ENCODE measurements around the gene TGFB1I1. TPM values are rescaled to one million over a fixed set of nuclear protein-coding genes. Genes with fewer than 3 reads are reported as not detected.

The TGFB1I1 gene
- total and polyA plus RNA-seq, 2 donors (not counting 3 experiments of a cell fraction or from before 2014, with no cell fraction given), result 73.7 to 115 TPM

- intact Hi-C loops (cut with micrococcal nuclease), result no loop called here
- H3K79me2 ChIP-seq (ENCODE audit: control insufficient read depth, insufficient read depth, low read length), result no peaks in the 10 kb centered on the region
- no peak overlapping the region for H3K9ac ChIP-seq (replicated peaks; ENCODE audit: extremely low read depth, insufficient read depth, low read length)
- no peak overlapping the region for H2AFZ ChIP-seq (ENCODE audit: low read depth, low read length)
- H3K4me3 ChIP-seq (replicated peaks in 1 of 3; ENCODE audit: insufficient read depth in 1 of 3, low read depth in 1 of 3, low read length in 3 of 3), result no peak overlapping the region
- H3K27me3 ChIP-seq (ENCODE audit: control insufficient read depth in 2 of 2, insufficient read depth in 2 of 2, low read length in 2 of 2), result no peaks in the 10 kb centered on the region
- peaks cover 4% of the 10 kb centered on the region for H3K4me1 ChIP-seq (ENCODE audit: control insufficient read depth, extremely low read depth, insufficient read depth, low read length)
- POLR2A ChIA-PET, result no interaction called here
- H3K36me3 ChIP-seq (ENCODE audit: control insufficient read depth in 2 of 2, extremely low read depth in 1 of 2, insufficient read depth in 2 of 2, low read length in 2 of 2), result no peaks in the 10 kb centered on the region
- H3K9me1 ChIP-seq (replicated peaks; ENCODE audit: control insufficient read depth, extremely low read depth, insufficient read depth, low read length), result no peaks in the 10 kb centered on the region
- TF ChIP-seq POLR2AphosphoS5 (IDR thresholded peaks at IDR 0.05; ENCODE audit: insufficient read depth, low read depth, low read length), result no peak
- no peak for TF ChIP-seq GATA2 (IDR thresholded peaks at IDR 0.05; ENCODE audit: insufficient read depth, insufficient read length, low read depth, low read length)
- TF ChIP-seq, protein P1, sequence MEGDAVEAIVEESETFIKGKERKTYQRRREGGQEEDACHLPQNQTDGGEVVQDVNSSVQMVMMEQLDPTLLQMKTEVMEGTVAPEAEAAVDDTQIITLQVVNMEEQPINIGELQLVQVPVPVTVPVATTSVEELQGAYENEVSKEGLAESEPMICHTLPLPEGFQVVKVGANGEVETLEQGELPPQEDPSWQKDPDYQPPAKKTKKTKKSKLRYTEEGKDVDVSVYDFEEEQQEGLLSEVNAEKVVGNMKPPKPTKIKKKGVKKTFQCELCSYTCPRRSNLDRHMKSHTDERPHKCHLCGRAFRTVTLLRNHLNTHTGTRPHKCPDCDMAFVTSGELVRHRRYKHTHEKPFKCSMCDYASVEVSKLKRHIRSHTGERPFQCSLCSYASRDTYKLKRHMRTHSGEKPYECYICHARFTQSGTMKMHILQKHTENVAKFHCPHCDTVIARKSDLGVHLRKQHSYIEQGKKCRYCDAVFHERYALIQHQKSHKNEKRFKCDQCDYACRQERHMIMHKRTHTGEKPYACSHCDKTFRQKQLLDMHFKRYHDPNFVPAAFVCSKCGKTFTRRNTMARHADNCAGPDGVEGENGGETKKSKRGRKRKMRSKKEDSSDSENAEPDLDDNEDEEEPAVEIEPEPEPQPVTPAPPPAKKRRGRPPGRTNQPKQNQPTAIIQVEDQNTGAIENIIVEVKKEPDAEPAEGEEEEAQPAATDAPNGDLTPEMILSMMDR (IDR thresholded peaks at IDR 0.05; ENCODE audit: extremely low read depth in 1 of 2, insufficient read depth in 1 of 2, low read depth in 1 of 2, low read length in 2 of 2), result no peak
- TF ChIP-seq MYC (IDR thresholded peaks at IDR 0.05; ENCODE audit: low read depth, low read length), result no peak
- TF ChIP-seq, protein P2, sequence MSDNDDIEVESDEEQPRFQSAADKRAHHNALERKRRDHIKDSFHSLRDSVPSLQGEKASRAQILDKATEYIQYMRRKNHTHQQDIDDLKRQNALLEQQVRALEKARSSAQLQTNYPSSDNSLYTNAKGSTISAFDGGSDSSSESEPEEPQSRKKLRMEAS (IDR thresholded peaks at IDR 0.05; ENCODE audit: insufficient read depth, insufficient read length), result no peak
- no peak for TF ChIP-seq FOS (IDR thresholded peaks at IDR 0.05; ENCODE audit: borderline replicate concordance, insufficient read depth, low read length)
- TF ChIP-seq POLR2A (IDR thresholded peaks at IDR 0.05; ENCODE audit: low read depth, low read length), result no peak
- TF ChIP-seq JUN (IDR thresholded peaks at IDR 0.05; ENCODE audit: borderline replicate concordance, insufficient read depth, insufficient read length, low read depth), result no peak
- no peak for TF ChIP-seq EZH2 (IDR thresholded peaks at IDR 0.05; ENCODE audit: borderline replicate concordance, low read depth, low read length, severe bottlenecking)
- H3K27ac ChIP-seq (ENCODE audit: insufficient read depth, low read depth, low read length), result no peak overlapping the region
- CTCF ChIA-PET, result no interaction called here
- H3K9me3 ChIP-seq (replicated peaks; ENCODE audit: control insufficient read depth, insufficient read depth, low read length), result no peaks in the 10 kb centered on the region
- no peak overlapping the region for H3K4me2 ChIP-seq (ENCODE audit: insufficient read depth, low read length)
- no TSS peak for BruUV-seq (replicated peaks)
- dilution Hi-C loops (cut with MboI; ENCODE audit: extremely low pct_ligation_motif_present, low sequenced_read_pairs), result no loop called here
- no peak for DNase-seq (ENCODE audit: low read depth, low spot score)
- FAIRE-seq, result no peak
- H4K20me1 ChIP-seq (replicated peaks; ENCODE audit: control insufficient read depth, extremely low read depth, insufficient read depth, low read length), result no peaks in the 10 kb centered on the region
Observed at GRCh38 chr16:31513884-31514283, 41.9 kb downstream of the TGFB1I1 start.
